WTC11 (cell line): Measurements from ENCODE around the gene HHAT. TPM values are rescaled to one million over a fixed set of nuclear protein-coding genes. Genes with fewer than 3 reads are reported as not detected.

ENCODE experiments used
- ATAC-seq: fragments of 200-7000 bp; cut with Tn5 transposase; 2 replicates; pipeline ENCODE4 v1.10.0; 2021; ENCODE audit warnings: mild to moderate bottlenecking, moderate library complexity
- CTCF ChIA-PET: fragments of 300-600 bp; sonication (Branson Sonifier 250); formaldehyde crosslinking; loops from one replicate; lab custom pipeline; 2021; ENCODE audit warnings: antibody characterized with exemption; lab: Charles Lee
- POLR2A ChIA-PET: fragments of 350-600 bp; sonication (Branson Sonifier 250); formaldehyde crosslinking; loops from one replicate; lab custom pipeline; 2021; ENCODE audit warnings: antibody characterized with exemption; lab: Charles Lee
- DNase-seq: peaks from one replicate; pipeline ENCODE4 v3.0.0; 2021; ENCODE audit warnings: low spot score
- H3K27ac Mint-ChIP-seq: 2 replicates; pipeline ENCODE4 v1.8.0; 2021; ENCODE audit warnings: mixed read lengths
- H3K27me3 Mint-ChIP-seq: 2 replicates; pipeline ENCODE4 v1.8.0; 2021; ENCODE audit warnings: low read depth, mild to moderate bottlenecking, moderate library complexity, mixed read lengths
- H3K36me3 Mint-ChIP-seq: 2 replicates; pipeline ENCODE4 v1.8.0; 2021; ENCODE audit warnings: mixed read lengths
- H3K4me1 Mint-ChIP-seq: 2 replicates; pipeline ENCODE4 v1.8.0; 2022; ENCODE audit warnings: mixed read lengths
- H3K4me3 Mint-ChIP-seq: 2 replicates; pipeline ENCODE4 v1.8.0; 2021; ENCODE audit warnings: mild to moderate bottlenecking, moderate library complexity, mixed read lengths
- H3K9me3 Mint-ChIP-seq: 2 replicates; pipeline ENCODE4 v1.8.0; 2021; ENCODE audit warnings: mixed read lengths
- AR ChIP-seq: fragments of 250-450 bp; sonication (Bioruptor Pico); IDR thresholded peaks from 2 replicates; pipeline ENCODE4 v1.9.0; 2021; ENCODE audit warnings: mild to moderate bottlenecking
- ATF2 ChIP-seq: sonication (generic); formaldehyde crosslinking; IDR thresholded peaks from 2 replicates; pipeline ENCODE4 v1.8.1; 2022; ENCODE audit warnings: low read depth, missing genetic modification reagents, borderline replicate concordance
- E2F1 ChIP-seq: sonication (generic); formaldehyde crosslinking; IDR thresholded peaks from 2 replicates; pipeline ENCODE4 v1.8.0; 2022; ENCODE audit warnings: mild to moderate bottlenecking, missing genetic modification reagents
- EMX1 ChIP-seq: fragments of 250-450 bp; sonication (Bioruptor Pico); IDR thresholded peaks from 2 replicates; pipeline ENCODE4 v1.8.0; 2021; ENCODE audit warnings: mild to moderate bottlenecking
- FOXK1 ChIP-seq: sonication (generic); formaldehyde crosslinking; IDR thresholded peaks from 2 replicates; pipeline ENCODE4 v1.8.0; 2022; ENCODE audit warnings: mild to moderate bottlenecking, moderate library complexity, missing genetic modification reagents
- FOXP1 ChIP-seq: sonication (generic); formaldehyde crosslinking; IDR thresholded peaks from 2 replicates; pipeline ENCODE4 v1.8.0; 2022; ENCODE audit warnings: missing genetic modification reagents, mild to moderate bottlenecking, moderate library complexity, borderline replicate concordance
- IRF1 ChIP-seq: sonication (generic); formaldehyde crosslinking; IDR thresholded peaks from 2 replicates; pipeline ENCODE4 v1.8.0; 2023; ENCODE audit warnings: missing genetic modification reagents
- JAZF1 ChIP-seq: fragments of 250-450 bp; sonication (Bioruptor Pico); IDR thresholded peaks from 2 replicates; pipeline ENCODE4 v1.9.0; 2021; ENCODE audit warnings: moderate library complexity, mild to moderate bottlenecking, inconsistent platforms
- NFE2L1 ChIP-seq: sonication (generic); formaldehyde crosslinking; IDR thresholded peaks from 2 replicates; pipeline ENCODE4 v1.8.1; 2023; ENCODE audit warnings: missing genetic modification reagents
- NFYB ChIP-seq: sonication (generic); formaldehyde crosslinking; conservative IDR thresholded peaks from 2 replicates; pipeline ENCODE4 v1.8.0; 2022; ENCODE audit warnings: low read depth, missing genetic modification reagents
- PRRX2 ChIP-seq: fragments of 250-450 bp; sonication (Bioruptor Pico); IDR thresholded peaks from 2 replicates; pipeline ENCODE4 v1.8.0; 2021; ENCODE audit warnings: mild to moderate bottlenecking
- RELA ChIP-seq: sonication (generic); formaldehyde crosslinking; IDR thresholded peaks from 2 replicates; pipeline ENCODE4 v1.8.1; 2022; ENCODE audit warnings: missing genetic modification reagents, mild to moderate bottlenecking, borderline replicate concordance
- SMAD3 ChIP-seq: sonication (generic); formaldehyde crosslinking; IDR thresholded peaks from 2 replicates; pipeline ENCODE4 v1.8.0; 2022; ENCODE audit warnings: missing genetic modification reagents, mild to moderate bottlenecking, borderline replicate concordance
- TCF7 ChIP-seq: sonication (generic); formaldehyde crosslinking; IDR thresholded peaks from 2 replicates; pipeline ENCODE4 v1.8.0; 2022; ENCODE audit warnings: mild to moderate bottlenecking, low read depth, missing genetic modification reagents, moderate library complexity
- ZBTB21 ChIP-seq: sonication (generic); formaldehyde crosslinking; IDR thresholded peaks from 2 replicates; pipeline ENCODE4 v1.8.1; 2023; ENCODE audit warnings: mild to moderate bottlenecking, missing genetic modification reagents, borderline replicate concordance
- ZMAT4 ChIP-seq: fragments of 250-450 bp; sonication (Bioruptor Pico); IDR thresholded peaks from 2 replicates; pipeline ENCODE4 v1.9.0; 2021; ENCODE audit warnings: mild to moderate bottlenecking
- ZNF317 ChIP-seq: sonication (generic); formaldehyde crosslinking; IDR thresholded peaks from 2 replicates; pipeline ENCODE4 v1.8.1; 2023; ENCODE audit warnings: low read depth, mild to moderate bottlenecking, moderate library complexity, missing genetic modification reagents, borderline replicate concordance
- ZNF425 ChIP-seq: fragments of 250-450 bp; sonication (Bioruptor Pico); conservative IDR thresholded peaks from 2 replicates; pipeline ENCODE4 v1.9.0; 2021; ENCODE audit warnings: mild to moderate bottlenecking
- ZNF512 ChIP-seq: sonication (generic); formaldehyde crosslinking; IDR thresholded peaks from 2 replicates; pipeline ENCODE4 v1.8.1; 2022; ENCODE audit warnings: missing genetic modification reagents, borderline replicate concordance
- ZNF532 ChIP-seq: fragments of 250-450 bp; sonication (Bioruptor Pico); IDR thresholded peaks from 2 replicates; pipeline ENCODE4 v1.9.0; 2021; ENCODE audit warnings: mild to moderate bottlenecking, borderline replicate concordance
- total RNA-seq: library from RNA; stranded (reverse); gene quantifications from 3 replicates; pipeline ENCODE4 v1.2.3, GENCODE V29; 2021

Gene HHAT
- total RNA-seq, 1 experiment from 2014 or later, result 0.39 TPM

GRCh38 chr1:210490781-210491180 is 162.1 kb downstream of the HHAT start (continued):
- no peak for TF ChIP-seq IRF1 (CRISPR knock-in tag)
- no peak for TF ChIP-seq RELA (CRISPR knock-in tag)
- no peak for TF ChIP-seq NFYB (CRISPR knock-in tag)
- no peak for TF ChIP-seq FOXP1 (CRISPR knock-in tag)
- no peak for TF ChIP-seq PRRX2
- no peak for TF ChIP-seq AR (CRISPR knock-in tag)

- ChIA-PET POLR2A (no interaction called here), CTCF (no interaction called here)
- no peaks in the 10 kb centered on the region; the same call in 1 of the 2 replicates for H3K27me3 Mint-ChIP-seq
- no peak for ATAC-seq
- H3K36me3 Mint-ChIP-seq, result no peaks in the 10 kb centered on the region
- DNase-seq, result no peak
- H3K27ac Mint-ChIP-seq, result no peak overlapping the region
- H3K9me3 Mint-ChIP-seq, result no peaks in the 10 kb centered on the region
- peaks cover 2% of the 10 kb centered on the region; the same call in 1 of the 2 replicates for H3K4me1 Mint-ChIP-seq
- H3K4me3 Mint-ChIP-seq, result no peak overlapping the region
- TF ChIP-seq NFE2L1 (CRISPR knock-in tag), result no peak
- TF ChIP-seq ZBTB21 (CRISPR knock-in tag), result no peak
- TF ChIP-seq JAZF1 (CRISPR knock-in tag), result no peak
- no peak for TF ChIP-seq ATF2
- no peak for TF ChIP-seq FOXK1
- TF ChIP-seq E2F1 (CRISPR knock-in tag), result no peak
- TF ChIP-seq ZNF317 (CRISPR knock-in tag), result no peak
- TF ChIP-seq TCF7, result no peak
- TF ChIP-seq ZNF512 (CRISPR knock-in tag), result no peak
- no peak for TF ChIP-seq SMAD3 (CRISPR knock-in tag)
- no peak for TF ChIP-seq ZNF425 (CRISPR knock-in tag)
- TF ChIP-seq ZMAT4 (CRISPR knock-in tag), result no peak
- TF ChIP-seq ZNF532 (CRISPR knock-in tag), result no peak
- TF ChIP-seq EMX1 (CRISPR knock-in tag), result no peak
Observed at GRCh38 chr1:210496063-210496462, 167.4 kb downstream of the HHAT start.
